Measurements from ENCODE around the gene AP3M1.
A peak's percentile ranks its signal among the peaks of the same experiment; 100 is the strongest.

The AP3M1 gene

DNA sequence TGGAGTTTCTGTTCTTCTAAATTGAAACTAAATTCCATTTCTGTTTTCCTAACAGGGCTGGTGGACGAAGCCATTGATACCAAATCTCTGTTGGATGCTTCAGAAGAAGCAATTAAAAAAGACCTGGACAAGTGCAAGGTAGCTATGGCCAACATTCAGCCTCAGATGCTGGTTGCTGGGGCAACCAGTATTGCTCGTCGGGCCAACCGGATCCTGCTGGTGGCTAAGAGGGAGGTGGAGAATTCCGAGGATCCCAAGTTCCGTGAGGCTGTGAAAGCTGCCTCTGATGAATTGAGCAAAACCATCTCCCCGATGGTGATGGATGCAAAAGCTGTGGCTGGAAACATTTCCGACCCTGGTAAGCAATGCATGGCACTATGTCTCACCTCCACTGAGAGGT lies 45.6 kb downstream of the AP3M1 start:
- Histone ChIP-seq H3K79me2 (ENCODE audit: low read length) (no peaks in the 10 kb centered on the region), H3K9ac (ENCODE audit: low read length) (no peak overlapping the region), H3K9me2 (replicated peaks; ENCODE audit: insufficient read depth, low read length) (no peaks in the 10 kb centered on the region), H3K4me3 (ENCODE audit: low read length) (no peak overlapping the region), H4K20me1 (ENCODE audit: insufficient read depth, low read length) (no peaks in the 10 kb centered on the region), H3F3A (ENCODE audit: insufficient read depth, low read length) (no peaks in the 10 kb centered on the region), H3K27ac (ENCODE audit: low read length) (no peak overlapping the region), H3K9me3 (replicated peaks; ENCODE audit: insufficient read depth, low read length) (no peaks in the 10 kb centered on the region), H2AFZ (ENCODE audit: low read length) (no peak overlapping the region), H3K4me2 (ENCODE audit: low read depth, low read length) (no peak overlapping the region), H3K27me3 (replicated peaks; ENCODE audit: insufficient read depth, low read length) (no peaks in the 10 kb centered on the region), H3K4me1 (ENCODE audit: low read length) (no peaks in the 10 kb centered on the region), H3K36me3 (replicated peaks; ENCODE audit: insufficient read depth, low read length) (no peaks in the 10 kb centered on the region)
- TF ChIP-seq, protein P1, sequence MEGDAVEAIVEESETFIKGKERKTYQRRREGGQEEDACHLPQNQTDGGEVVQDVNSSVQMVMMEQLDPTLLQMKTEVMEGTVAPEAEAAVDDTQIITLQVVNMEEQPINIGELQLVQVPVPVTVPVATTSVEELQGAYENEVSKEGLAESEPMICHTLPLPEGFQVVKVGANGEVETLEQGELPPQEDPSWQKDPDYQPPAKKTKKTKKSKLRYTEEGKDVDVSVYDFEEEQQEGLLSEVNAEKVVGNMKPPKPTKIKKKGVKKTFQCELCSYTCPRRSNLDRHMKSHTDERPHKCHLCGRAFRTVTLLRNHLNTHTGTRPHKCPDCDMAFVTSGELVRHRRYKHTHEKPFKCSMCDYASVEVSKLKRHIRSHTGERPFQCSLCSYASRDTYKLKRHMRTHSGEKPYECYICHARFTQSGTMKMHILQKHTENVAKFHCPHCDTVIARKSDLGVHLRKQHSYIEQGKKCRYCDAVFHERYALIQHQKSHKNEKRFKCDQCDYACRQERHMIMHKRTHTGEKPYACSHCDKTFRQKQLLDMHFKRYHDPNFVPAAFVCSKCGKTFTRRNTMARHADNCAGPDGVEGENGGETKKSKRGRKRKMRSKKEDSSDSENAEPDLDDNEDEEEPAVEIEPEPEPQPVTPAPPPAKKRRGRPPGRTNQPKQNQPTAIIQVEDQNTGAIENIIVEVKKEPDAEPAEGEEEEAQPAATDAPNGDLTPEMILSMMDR (IDR thresholded peaks at IDR 0.05; ENCODE audit: low read length): no peak
- TF ChIP-seq EZH2 (optimal IDR thresholded peaks at IDR 0.05; ENCODE audit: low read depth, low read length): no peak
- TF ChIP-seq EZH2phosphoT487 (IDR thresholded peaks at IDR 0.05; ENCODE audit: low read length): no peak
- DNase-seq: no peak

- H3K9me2 ChIP-seq (replicated peaks; ENCODE audit: insufficient read depth, low read length): no peaks in the 10 kb centered on the region
- no peaks in the 10 kb centered on the region for H3K36me3 ChIP-seq (replicated peaks; ENCODE audit: insufficient read depth, low read length)
- no peaks in the 10 kb centered on the region for H3F3A ChIP-seq (ENCODE audit: insufficient read depth, low read length)
- no peak overlapping the region for H3K27ac ChIP-seq (ENCODE audit: low read length)
- TF ChIP-seq, protein P1 (IDR thresholded peaks at IDR 0.05; ENCODE audit: low read length): no peak
- no peak for TF ChIP-seq EZH2 (optimal IDR thresholded peaks at IDR 0.05; ENCODE audit: low read depth, low read length)
- TF ChIP-seq EZH2phosphoT487 (IDR thresholded peaks at IDR 0.05; ENCODE audit: low read length): no peak
- DNase-seq: no peak
- H3K4me2 ChIP-seq (ENCODE audit: low read depth, low read length): no peak overlapping the region
- H3K79me2 ChIP-seq (ENCODE audit: low read length): no peaks in the 10 kb centered on the region
- H3K4me1 ChIP-seq (ENCODE audit: low read length): no peaks in the 10 kb centered on the region
- no peak overlapping the region for H2AFZ ChIP-seq (ENCODE audit: low read length)
- H3K27me3 ChIP-seq (replicated peaks; ENCODE audit: insufficient read depth, low read length): no peaks in the 10 kb centered on the region
- no peaks in the 10 kb centered on the region for H3K9me3 ChIP-seq (replicated peaks; ENCODE audit: insufficient read depth, low read length)
- no peak overlapping the region for H3K4me3 ChIP-seq (ENCODE audit: low read length)
- H3K9ac ChIP-seq (ENCODE audit: low read length): no peak overlapping the region
- H4K20me1 ChIP-seq (ENCODE audit: insufficient read depth, low read length): no peaks in the 10 kb centered on the region
Observed at GRCh38 chr10:74104480-74104879, 46.1 kb downstream of the AP3M1 start.

GRCh38 chr10:74103560-74104258 lies 46.9 kb downstream of the AP3M1 start:
- H3K27me3 ChIP-seq (replicated peaks; ENCODE audit: insufficient read depth, low read length): no peaks in the 10 kb centered on the region
- no peaks in the 10 kb centered on the region for H3K79me2 ChIP-seq (ENCODE audit: low read length)
- no peaks in the 10 kb centered on the region for H3K36me3 ChIP-seq (replicated peaks; ENCODE audit: insufficient read depth, low read length)
- no peaks in the 10 kb centered on the region for H4K20me1 ChIP-seq (ENCODE audit: insufficient read depth, low read length)
- H3K27ac ChIP-seq (ENCODE audit: low read length): no peak overlapping the region
- no peak overlapping the region for H3K4me2 ChIP-seq (ENCODE audit: low read depth, low read length)
- no peaks in the 10 kb centered on the region for H3K9me3 ChIP-seq (replicated peaks; ENCODE audit: insufficient read depth, low read length)
- no peak overlapping the region for H2AFZ ChIP-seq (ENCODE audit: low read length)
- no peaks in the 10 kb centered on the region for H3F3A ChIP-seq (ENCODE audit: insufficient read depth, low read length)
- H3K4me1 ChIP-seq (ENCODE audit: low read length): no peaks in the 10 kb centered on the region
- no peaks in the 10 kb centered on the region for H3K9me2 ChIP-seq (replicated peaks; ENCODE audit: insufficient read depth, low read length)
- no peak overlapping the region for H3K9ac ChIP-seq (ENCODE audit: low read length)
- DNase-seq: peak; percentile 49
- TF ChIP-seq, protein P1 (IDR thresholded peaks at IDR 0.05; ENCODE audit: low read length): peak; percentile 68
- no peak for TF ChIP-seq EZH2phosphoT487 (IDR thresholded peaks at IDR 0.05; ENCODE audit: low read length)
- H3K4me3 ChIP-seq (ENCODE audit: low read length): no peak overlapping the region

Data from MM.1S (cell line).